CD1c-positive myeloid dendritic cell (primary cell): Measurements from ENCODE around the gene TTK.
A peak's percentile ranks its signal among the peaks of the same experiment; 100 is the strongest.

Source experiments
- DNase-seq: peaks from one replicate; pipeline ENCODE4 v3.0.0-alpha.2; 2016; ENCODE audit errors: extremely low spot score

Gene TTK

GRCh38 chr6:80004173-80005072 lies at the start of gene TTK:
Gene TTK, plus strand, starts transcription at chr6:80004649. Its CDS starts 1,195 bp downstream, at chr6:80005844.
- peak; percentile 95 for DNase-seq

GRCh38 chr6:79954849-79955248 lies 49.6 kb upstream of the TTK start:
- no peak for DNase-seq

GRCh38 chr6:79964607-79965081 lies 39.8 kb upstream of the TTK start:
- DNase-seq, result no peak

- DNase-seq, result no peak
Observed at GRCh38 chr6:79967178-79967577, 37.3 kb upstream of the TTK start.

GRCh38 chr6:79969784-79970183 lies 34.7 kb upstream of the TTK start:
- DNase-seq, result no peak

- no peak for DNase-seq
Observed at GRCh38 chr6:79971193-79971592, 33.3 kb upstream of the TTK start.

- no peak for DNase-seq
Observed at GRCh38 chr6:79981652-79982051, 22.8 kb upstream of the TTK start.

- DNase-seq, result no peak
Observed at GRCh38 chr6:79984261-79984660, 20.2 kb upstream of the TTK start.

GRCh38 chr6:79985128-79985527 lies 19.3 kb upstream of the TTK start:
- DNase-seq, result no peak

GRCh38 chr6:79989641-79990040 lies 14.8 kb upstream of the TTK start:
- no peak for DNase-seq

GRCh38 chr6:79993012-79993910 lies 11.2 kb upstream of the TTK start:
- DNase-seq, result no peak

- DNase-seq, result no peak
Observed at GRCh38 chr6:79993911-79994309, 10.5 kb upstream of the TTK start.

GRCh38 chr6:79997728-79998127 lies 6.7 kb upstream of the TTK start:
- DNase-seq, result no peak

GRCh38 chr6:80001337-80001736 lies 3.1 kb upstream of the TTK start:
- no peak for DNase-seq

- DNase-seq, result no peak
Observed at GRCh38 chr6:80003826-80004172, 650 bp upstream of the TTK start.

GRCh38 chr6:80005406-80005805 lies 957 bp downstream of the TTK start:
- no peak for DNase-seq

- DNase-seq, result no peak
Observed at GRCh38 chr6:80006541-80006940, 2.1 kb downstream of the TTK start.

- DNase-seq, result no peak
Observed at GRCh38 chr6:80009531-80009930, 5.1 kb downstream of the TTK start.

GRCh38 chr6:80010288-80010687 lies 5.8 kb downstream of the TTK start:
- no peak for DNase-seq

GRCh38 chr6:80015839-80016435 lies 11.5 kb downstream of the TTK start:
- DNase-seq, result no peak

GRCh38 chr6:80020381-80021120 lies 16.1 kb downstream of the TTK start:
- DNase-seq, result no peak

GRCh38 chr6:80021131-80021530 lies 16.7 kb downstream of the TTK start:
- DNase-seq, result no peak
